CD4-positive, alpha-beta T cell treated with Interleukin-2 at 100 ng/mL for 4 hours (primary cell): ENCODE results near the gene ETV3L.
A peak's percentile ranks its signal among the peaks of the same experiment; 100 is the strongest.

ENCODE experiments used
- DNase-seq: peaks from one replicate; pipeline ENCODE4 v3.0.0-alpha.2; 2020; ENCODE audit warnings: low spot score

ETV3L gene

GRCh38 chr1:157099633-157100009 is at the start of gene ETV3L:
ETV3L (minus strand) TSS chr1:157099808; CDS start chr1:157099523, 285 bp downstream.
- DNase-seq: no peak

GRCh38 chr1:157147906-157148700 is 48.5 kb upstream of the ETV3L start:
- DNase-seq: no peak

DNA sequence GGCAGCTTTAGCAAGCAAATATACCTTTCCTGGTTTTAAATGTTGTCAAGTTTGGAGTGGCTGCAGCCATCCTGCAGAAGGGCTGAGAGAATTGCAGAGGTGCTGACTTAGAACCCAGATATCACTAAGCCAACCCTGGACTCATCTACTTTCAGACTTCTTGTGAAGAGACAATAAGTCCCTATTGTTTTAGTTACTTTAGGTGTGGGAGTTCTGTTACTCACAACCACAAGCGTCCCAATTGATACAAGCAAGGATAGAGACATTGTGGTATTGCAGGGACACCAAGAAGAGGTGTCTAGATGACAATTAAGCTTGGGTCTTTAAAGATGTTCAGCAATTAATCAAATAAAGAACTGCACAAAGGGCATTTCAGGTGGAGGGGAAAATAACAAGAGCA is 47.4 kb upstream of the ETV3L start:
- no peak for DNase-seq

GRCh38 chr1:157146244-157146643 is 46.6 kb upstream of the ETV3L start:
- no peak for DNase-seq

DNA sequence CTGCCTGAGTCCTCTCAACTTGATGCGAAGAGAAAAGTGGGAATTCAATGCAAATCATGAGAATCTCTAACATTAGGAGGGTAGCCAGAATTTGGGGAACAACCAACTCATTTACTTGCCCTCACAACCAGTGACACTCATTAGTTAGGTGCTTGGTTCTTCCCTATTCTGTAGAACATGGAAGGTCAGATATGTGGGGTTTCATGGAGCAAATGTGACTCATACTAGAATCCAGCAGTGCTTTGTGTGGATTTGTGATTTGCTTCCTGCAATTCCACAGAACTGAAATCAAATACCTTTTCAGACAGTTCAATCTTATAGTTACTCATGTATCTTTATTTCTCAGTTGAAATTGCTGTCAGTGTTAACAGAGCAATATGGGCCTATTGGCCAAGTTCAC is 45.5 kb upstream of the ETV3L start:
- DNase-seq: no peak

- DNase-seq: no peak
Observed at GRCh38 chr1:157144509-157144908, 44.9 kb upstream of the ETV3L start.

GRCh38 chr1:157142765-157143423 is 43.3 kb upstream of the ETV3L start:
- no peak for DNase-seq

GRCh38 chr1:157142201-157142600 is 42.6 kb upstream of the ETV3L start:
- no peak for DNase-seq

GRCh38 chr1:157141212-157141855 is 41.7 kb upstream of the ETV3L start:
- DNase-seq: no peak

- DNase-seq: no peak
Observed at GRCh38 chr1:157140063-157140588, 40.5 kb upstream of the ETV3L start.

DNA sequence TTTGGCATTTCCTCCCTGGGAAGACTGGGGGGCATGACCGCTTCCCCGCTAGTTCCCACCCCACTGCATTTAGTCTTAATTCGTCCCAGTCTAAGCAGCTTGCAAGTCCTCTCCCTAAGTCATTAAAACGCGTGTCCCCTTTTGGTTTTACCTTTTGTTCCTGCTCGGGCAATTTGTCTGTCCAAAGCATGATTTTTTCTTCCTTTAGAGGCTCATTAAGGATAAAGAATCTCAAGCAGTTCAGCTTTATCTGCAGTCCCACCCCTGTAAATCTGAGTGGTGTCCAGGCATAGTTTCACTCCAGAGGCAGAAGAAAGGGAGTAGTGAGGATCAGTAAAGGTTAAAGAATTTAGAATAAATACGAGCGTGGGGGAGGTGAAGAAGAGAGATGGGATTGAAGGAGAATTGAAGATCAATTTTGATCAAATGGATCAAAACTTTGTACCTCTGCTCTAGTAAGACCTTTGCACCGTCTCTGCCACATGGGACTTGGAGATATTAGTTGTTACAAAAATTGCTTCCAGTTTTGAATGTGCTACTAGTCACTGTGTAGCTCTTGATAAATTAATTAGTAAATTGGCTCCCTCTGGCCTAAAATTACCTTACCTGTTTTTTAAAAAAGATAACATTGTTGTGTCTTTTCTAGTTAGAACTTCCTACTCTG is 39.6 kb upstream of the ETV3L start:
- DNase-seq: no peak

- DNase-seq: peak; percentile 83
Observed at GRCh38 chr1:157138220-157139051, 38.8 kb upstream of the ETV3L start, which contains the start of gene ETV3. ETV3 (minus strand) TSS chr1:157138395; CDS start chr1:157136352, 2,043 bp downstream.

GRCh38 chr1:157137408-157138219 is 38.0 kb upstream of the ETV3L start:
- DNase-seq: no peak

GRCh38 chr1:157137046-157137407 is 37.4 kb upstream of the ETV3L start:
- DNase-seq: no peak

- DNase-seq: peak; percentile 16
Observed at GRCh38 chr1:157136133-157136532, 36.5 kb upstream of the ETV3L start.

GRCh38 chr1:157135646-157136045 is 36.0 kb upstream of the ETV3L start:
- DNase-seq: no peak

DNA sequence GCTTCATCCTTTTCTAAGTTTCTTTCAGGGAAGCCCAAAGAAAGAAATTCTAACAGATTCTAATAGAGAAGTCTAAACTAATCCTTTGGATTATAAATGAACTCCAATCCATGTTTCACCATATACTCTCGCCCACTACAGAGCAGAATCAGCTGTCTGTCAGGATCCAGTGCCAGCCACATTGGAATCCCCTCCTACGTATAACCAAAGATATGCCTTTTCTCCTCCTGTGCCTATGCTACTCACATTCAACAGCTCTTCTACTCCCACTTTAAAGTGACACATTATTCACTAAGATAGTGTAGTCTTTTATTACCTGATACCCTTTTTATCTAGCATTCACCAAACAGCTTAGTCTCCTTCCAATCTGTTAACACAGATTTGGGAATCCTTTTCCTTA is 35.5 kb upstream of the ETV3L start:
- DNase-seq: no peak

DNA sequence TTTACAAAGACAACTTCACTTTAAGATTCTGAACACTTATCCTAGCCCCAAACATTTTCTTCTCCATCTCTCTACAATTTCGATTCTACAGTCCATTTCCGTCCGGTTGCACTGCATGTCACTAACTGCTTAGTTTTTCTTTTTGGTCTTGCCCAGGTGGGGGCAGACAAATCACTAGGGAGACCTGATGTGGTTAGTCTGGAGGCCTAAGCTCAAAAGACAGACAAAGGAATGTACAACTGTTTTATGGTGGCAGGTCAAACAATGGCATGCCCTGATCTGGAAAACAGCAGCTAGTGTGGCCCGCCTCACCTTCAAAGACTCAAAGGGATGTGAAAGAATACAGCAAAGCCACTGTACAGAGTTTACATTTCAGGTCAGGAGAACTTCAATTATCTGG is 34.8 kb upstream of the ETV3L start:
- no peak for DNase-seq

DNA sequence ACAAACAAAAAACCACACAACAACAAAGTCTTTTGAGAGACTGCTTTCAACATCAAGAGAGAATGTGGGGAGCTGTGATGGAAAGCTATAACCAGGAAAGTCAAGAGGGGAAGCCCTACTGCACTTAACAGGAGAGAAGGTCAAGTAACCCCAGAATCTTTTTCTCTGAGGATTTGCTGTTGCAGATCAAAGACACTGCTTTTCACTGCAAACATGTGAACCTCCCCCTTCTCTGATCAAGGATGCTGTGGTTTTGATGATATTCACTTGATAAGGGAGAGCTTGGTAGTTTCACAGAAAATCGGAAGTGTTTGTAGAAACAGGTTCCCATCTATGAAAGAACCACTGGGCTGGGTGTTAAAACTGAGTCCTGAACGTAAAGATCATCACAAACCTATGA is 33.8 kb upstream of the ETV3L start:
- peak; percentile 75 for DNase-seq

- DNase-seq: no peak
Observed at GRCh38 chr1:157132616-157133167, 33.1 kb upstream of the ETV3L start.
